Loucy (cell line): ENCODE data around the gene SNX11.
A peak's percentile ranks its signal among the peaks of the same experiment; 100 is the strongest.

Source experiments
- H2AFZ ChIP-seq: fragments of 200-600 bp; sonication (generic); 2 replicates; pipeline ENCODE4 v1.6.0; 2016; ENCODE audit warnings: antibody characterized with exemption, mild to moderate bottlenecking, low read length, moderate library complexity
- H3F3A ChIP-seq: fragments of 200-600 bp; 2 replicates; pipeline ENCODE4 v1.6.0; 2016; ENCODE audit warnings: antibody characterized with exemption, low read depth, mild to moderate bottlenecking
- H3K27me3 ChIP-seq: fragments of 200-600 bp; sonication (generic); 2 replicates; pipeline ENCODE4 v1.6.1; 2014; ENCODE audit warnings: low read length, mild to moderate bottlenecking; ENCODE audit not compliant: insufficient read depth, poor library complexity, severe bottlenecking
- H3K36me3 ChIP-seq: fragments of 200-600 bp; sonication (generic); 2 replicates; pipeline ENCODE4 v1.6.1; 2016; ENCODE audit warnings: low read length; ENCODE audit not compliant: insufficient read depth
- H3K4me1 ChIP-seq: fragments of 200-600 bp; sonication (generic); 2 replicates; pipeline ENCODE4 v1.5.1; 2014; ENCODE audit warnings: low read length, mild to moderate bottlenecking; ENCODE audit not compliant: insufficient read depth, poor library complexity, severe bottlenecking
- H3K4me2 ChIP-seq: fragments of 200-600 bp; sonication (generic); 2 replicates; pipeline ENCODE4 v1.6.0; 2014; ENCODE audit warnings: antibody characterized with exemption, low read length, low read depth, mild to moderate bottlenecking; ENCODE audit not compliant: poor library complexity, severe bottlenecking
- H3K4me3 ChIP-seq: fragments of 200-600 bp; sonication (generic); 2 replicates; pipeline ENCODE4 v1.5.1; 2014; ENCODE audit warnings: low read length, mild to moderate bottlenecking, mixed read lengths; ENCODE audit not compliant: poor library complexity, severe bottlenecking
- H3K79me2 ChIP-seq: fragments of 200-600 bp; sonication (generic); 2 replicates; pipeline ENCODE4 v1.6.1; 2014; ENCODE audit warnings: low read length; ENCODE audit not compliant: insufficient read depth
- H3K9ac ChIP-seq: fragments of 200-600 bp; sonication (generic); 2 replicates; pipeline ENCODE4 v1.6.0; 2014; ENCODE audit warnings: mild to moderate bottlenecking, low read depth, low read length, moderate library complexity; ENCODE audit not compliant: poor library complexity, severe bottlenecking
- H3K9me2 ChIP-seq: fragments of 200-600 bp; sonication (generic); replicated peaks from 2 replicates; pipeline ENCODE4 v1.6.1; 2016; ENCODE audit warnings: low read depth, low read length, mixed read lengths
- H3K9me3 ChIP-seq: fragments of 200-600 bp; sonication (generic); 2 replicates; pipeline ENCODE4 v1.6.1; 2014; ENCODE audit warnings: mild to moderate bottlenecking, antibody characterized with exemption, low read length, low read depth; ENCODE audit not compliant: insufficient read depth
- H4K20me1 ChIP-seq: fragments of 200-600 bp; sonication (generic); 2 replicates; pipeline ENCODE4 v1.6.0; 2014; ENCODE audit warnings: antibody characterized with exemption, low read length, mild to moderate bottlenecking; ENCODE audit not compliant: insufficient read depth, poor library complexity, severe bottlenecking
- CTCF ChIP-seq: fragments of 200-600 bp; sonication (generic); conservative IDR thresholded peaks from 2 replicates; pipeline ENCODE4 v1.5.1; 2014; ENCODE audit warnings: mild to moderate bottlenecking, antibody characterized with exemption, low read length
- EZH2phosphoT487 ChIP-seq: fragments of 200-600 bp; IDR thresholded peaks from 2 replicates; pipeline ENCODE4 v1.6.1; 2018; ENCODE audit warnings: antibody characterized with exemption, mild to moderate bottlenecking, moderate library complexity, borderline replicate concordance

SNX11 gene

GRCh38 chr17:48093341-48094045 lies 14.1 kb upstream of the SNX11 start:
- Histone ChIP-seq H3K79me2 (peaks cover 99% of the 10 kb centered on the region), H4K20me1 (peaks cover 48% of the 10 kb centered on the region), H2AFZ (no peak overlapping the region), H3K4me1 (peaks cover 10% of the 10 kb centered on the region), H3K36me3 (peaks cover 10% of the 10 kb centered on the region; the same call in 1 of the 2 replicates), H3K4me3 (no peak overlapping the region), H3K4me2 (peak overlapping the region; percentile 31), H3K9ac (no peak overlapping the region), H3K9me2 (no peaks in the 10 kb centered on the region), H3K27me3 (no peaks in the 10 kb centered on the region), H3F3A (peaks cover 8% of the 10 kb centered on the region; the same call in 1 of the 2 replicates), H3K9me3 (no peaks in the 10 kb centered on the region)
- TF ChIP-seq EZH2phosphoT487 = no peak
- TF ChIP-seq CTCF = no peak

GRCh38 chr17:48095611-48096010 lies 12.0 kb upstream of the SNX11 start:
- Histone ChIP-seq H3K4me1 (peaks cover 24% of the 10 kb centered on the region), H2AFZ (no peak overlapping the region), H3F3A (peaks cover 9% of the 10 kb centered on the region; the same call in 1 of the 2 replicates), H3K9me2 (no peaks in the 10 kb centered on the region), H4K20me1 (peaks cover 65% of the 10 kb centered on the region), H3K79me2 (peaks cover 99% of the 10 kb centered on the region), H3K4me3 (no peak overlapping the region), H3K9me3 (no peaks in the 10 kb centered on the region), H3K27me3 (no peaks in the 10 kb centered on the region), H3K4me2 (peak overlapping the region; percentile 100), H3K9ac (no peak overlapping the region), H3K36me3 (peaks cover 10% of the 10 kb centered on the region; the same call in 1 of the 2 replicates)
- TF ChIP-seq EZH2phosphoT487 (no peak), CTCF (no peak)

GRCh38 chr17:48100160-48100559 lies 7.4 kb upstream of the SNX11 start:
- Histone ChIP-seq H2AFZ (no peak overlapping the region), H3K36me3 (peaks cover 3% of the 10 kb centered on the region; the same call in 1 of the 2 replicates), H3K9me3 (no peaks in the 10 kb centered on the region), H3K4me3 (peak overlapping the region; percentile 83), H3K4me2 (peak overlapping the region; percentile 100), H3K79me2 (peaks cover 60% of the 10 kb centered on the region), H3K9me2 (no peaks in the 10 kb centered on the region), H3K4me1 (peaks cover 32% of the 10 kb centered on the region), H3K9ac (peak overlapping the region; percentile 78), H4K20me1 (peaks cover 51% of the 10 kb centered on the region), H3F3A (peaks cover 9% of the 10 kb centered on the region; the same call in 1 of the 2 replicates), H3K27me3 (no peaks in the 10 kb centered on the region)
- no peak for TF ChIP-seq EZH2phosphoT487
- TF ChIP-seq CTCF = no peak
